H1 (cell line): Measurements from ENCODE around the gene ENTREP1. TPM values are rescaled to one million over a fixed set of nuclear protein-coding genes. Genes with fewer than 3 reads are reported as not detected.

Experiments used
- polyA plus RNA-seq, 7 experiments: library from polyadenylated mRNA; depleted of rRNA in 3 of 7; stranded (reverse) in 5 of 7; unstranded in 2 of 7; fragments of >200 nt in 5 of 7; fragments of 200-250 nt in 2 of 7; gene quantifications; 1 replicate in 5 of 7; 2 replicates in 1 of 7; 4 replicates in 1 of 7; pipeline versions ENCODE4 v1.2.1 to v1.2.3, GENCODE V29; 2011 to 2013; ENCODE audit warnings: missing spikeins in 2 of 7, mixed read lengths in 2 of 7
- total RNA-seq: library from RNA; stranded (reverse); fragmentation: NEBNext Ultra II Directional; extraction: Animal tissue kit (Norgen Biotek cat#: 25700); gene quantifications from 2 replicates; pipeline ENCODE4 v1.2.1, GENCODE V29; 2021
- TF ChIP-seq, protein P1 (sequence below): fragments of 300-600 bp; sonication (generic); IDR thresholded peaks from 2 replicates; pipeline ENCODE4 v1.7.1; 2012; ENCODE audit warnings: low read length, moderate library complexity, mild to moderate bottlenecking, inconsistent platforms; ENCODE audit not compliant: insufficient replicate concordance

Gene ENTREP1
- total and polyA plus RNA-seq, 2 of the 8 experiments (the other 6 are each of a cell fraction or from before 2014, with no cell fraction given): 15.3 to 25.0 TPM

DNA sequence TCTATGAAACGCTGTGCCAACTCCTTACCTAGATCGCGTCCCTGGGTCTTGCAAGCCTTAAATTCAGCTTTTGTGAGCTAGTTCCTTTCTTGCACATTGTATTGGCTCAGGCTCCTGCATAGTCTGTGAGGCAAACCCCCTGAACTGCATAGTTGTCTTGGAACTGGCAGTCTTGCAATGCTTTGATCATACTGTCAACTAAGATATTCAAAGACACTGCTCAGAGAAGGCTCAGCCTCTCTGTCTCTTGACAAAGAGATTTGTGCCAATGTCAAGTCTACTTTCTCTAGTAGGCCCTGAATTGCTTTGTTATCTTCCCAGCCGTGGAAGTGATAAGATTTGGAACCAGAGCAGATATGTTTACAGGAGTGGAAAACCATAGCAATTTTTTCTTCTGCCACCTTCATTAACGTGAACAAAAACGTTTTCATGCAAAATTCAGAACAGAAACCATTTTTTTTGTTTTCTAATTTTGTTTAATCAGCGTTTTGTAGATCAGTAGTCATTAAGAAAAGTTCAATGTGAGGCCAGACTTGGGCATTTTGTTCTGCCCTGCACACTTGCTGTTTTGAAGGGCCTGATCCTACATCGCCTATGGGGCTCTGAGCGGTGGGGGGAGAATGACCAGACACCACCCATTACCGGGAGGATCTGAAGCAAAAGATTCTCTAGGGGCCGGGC is 27.6 kb upstream of the ENTREP1 start (continued):
- TF ChIP-seq, protein P1, sequence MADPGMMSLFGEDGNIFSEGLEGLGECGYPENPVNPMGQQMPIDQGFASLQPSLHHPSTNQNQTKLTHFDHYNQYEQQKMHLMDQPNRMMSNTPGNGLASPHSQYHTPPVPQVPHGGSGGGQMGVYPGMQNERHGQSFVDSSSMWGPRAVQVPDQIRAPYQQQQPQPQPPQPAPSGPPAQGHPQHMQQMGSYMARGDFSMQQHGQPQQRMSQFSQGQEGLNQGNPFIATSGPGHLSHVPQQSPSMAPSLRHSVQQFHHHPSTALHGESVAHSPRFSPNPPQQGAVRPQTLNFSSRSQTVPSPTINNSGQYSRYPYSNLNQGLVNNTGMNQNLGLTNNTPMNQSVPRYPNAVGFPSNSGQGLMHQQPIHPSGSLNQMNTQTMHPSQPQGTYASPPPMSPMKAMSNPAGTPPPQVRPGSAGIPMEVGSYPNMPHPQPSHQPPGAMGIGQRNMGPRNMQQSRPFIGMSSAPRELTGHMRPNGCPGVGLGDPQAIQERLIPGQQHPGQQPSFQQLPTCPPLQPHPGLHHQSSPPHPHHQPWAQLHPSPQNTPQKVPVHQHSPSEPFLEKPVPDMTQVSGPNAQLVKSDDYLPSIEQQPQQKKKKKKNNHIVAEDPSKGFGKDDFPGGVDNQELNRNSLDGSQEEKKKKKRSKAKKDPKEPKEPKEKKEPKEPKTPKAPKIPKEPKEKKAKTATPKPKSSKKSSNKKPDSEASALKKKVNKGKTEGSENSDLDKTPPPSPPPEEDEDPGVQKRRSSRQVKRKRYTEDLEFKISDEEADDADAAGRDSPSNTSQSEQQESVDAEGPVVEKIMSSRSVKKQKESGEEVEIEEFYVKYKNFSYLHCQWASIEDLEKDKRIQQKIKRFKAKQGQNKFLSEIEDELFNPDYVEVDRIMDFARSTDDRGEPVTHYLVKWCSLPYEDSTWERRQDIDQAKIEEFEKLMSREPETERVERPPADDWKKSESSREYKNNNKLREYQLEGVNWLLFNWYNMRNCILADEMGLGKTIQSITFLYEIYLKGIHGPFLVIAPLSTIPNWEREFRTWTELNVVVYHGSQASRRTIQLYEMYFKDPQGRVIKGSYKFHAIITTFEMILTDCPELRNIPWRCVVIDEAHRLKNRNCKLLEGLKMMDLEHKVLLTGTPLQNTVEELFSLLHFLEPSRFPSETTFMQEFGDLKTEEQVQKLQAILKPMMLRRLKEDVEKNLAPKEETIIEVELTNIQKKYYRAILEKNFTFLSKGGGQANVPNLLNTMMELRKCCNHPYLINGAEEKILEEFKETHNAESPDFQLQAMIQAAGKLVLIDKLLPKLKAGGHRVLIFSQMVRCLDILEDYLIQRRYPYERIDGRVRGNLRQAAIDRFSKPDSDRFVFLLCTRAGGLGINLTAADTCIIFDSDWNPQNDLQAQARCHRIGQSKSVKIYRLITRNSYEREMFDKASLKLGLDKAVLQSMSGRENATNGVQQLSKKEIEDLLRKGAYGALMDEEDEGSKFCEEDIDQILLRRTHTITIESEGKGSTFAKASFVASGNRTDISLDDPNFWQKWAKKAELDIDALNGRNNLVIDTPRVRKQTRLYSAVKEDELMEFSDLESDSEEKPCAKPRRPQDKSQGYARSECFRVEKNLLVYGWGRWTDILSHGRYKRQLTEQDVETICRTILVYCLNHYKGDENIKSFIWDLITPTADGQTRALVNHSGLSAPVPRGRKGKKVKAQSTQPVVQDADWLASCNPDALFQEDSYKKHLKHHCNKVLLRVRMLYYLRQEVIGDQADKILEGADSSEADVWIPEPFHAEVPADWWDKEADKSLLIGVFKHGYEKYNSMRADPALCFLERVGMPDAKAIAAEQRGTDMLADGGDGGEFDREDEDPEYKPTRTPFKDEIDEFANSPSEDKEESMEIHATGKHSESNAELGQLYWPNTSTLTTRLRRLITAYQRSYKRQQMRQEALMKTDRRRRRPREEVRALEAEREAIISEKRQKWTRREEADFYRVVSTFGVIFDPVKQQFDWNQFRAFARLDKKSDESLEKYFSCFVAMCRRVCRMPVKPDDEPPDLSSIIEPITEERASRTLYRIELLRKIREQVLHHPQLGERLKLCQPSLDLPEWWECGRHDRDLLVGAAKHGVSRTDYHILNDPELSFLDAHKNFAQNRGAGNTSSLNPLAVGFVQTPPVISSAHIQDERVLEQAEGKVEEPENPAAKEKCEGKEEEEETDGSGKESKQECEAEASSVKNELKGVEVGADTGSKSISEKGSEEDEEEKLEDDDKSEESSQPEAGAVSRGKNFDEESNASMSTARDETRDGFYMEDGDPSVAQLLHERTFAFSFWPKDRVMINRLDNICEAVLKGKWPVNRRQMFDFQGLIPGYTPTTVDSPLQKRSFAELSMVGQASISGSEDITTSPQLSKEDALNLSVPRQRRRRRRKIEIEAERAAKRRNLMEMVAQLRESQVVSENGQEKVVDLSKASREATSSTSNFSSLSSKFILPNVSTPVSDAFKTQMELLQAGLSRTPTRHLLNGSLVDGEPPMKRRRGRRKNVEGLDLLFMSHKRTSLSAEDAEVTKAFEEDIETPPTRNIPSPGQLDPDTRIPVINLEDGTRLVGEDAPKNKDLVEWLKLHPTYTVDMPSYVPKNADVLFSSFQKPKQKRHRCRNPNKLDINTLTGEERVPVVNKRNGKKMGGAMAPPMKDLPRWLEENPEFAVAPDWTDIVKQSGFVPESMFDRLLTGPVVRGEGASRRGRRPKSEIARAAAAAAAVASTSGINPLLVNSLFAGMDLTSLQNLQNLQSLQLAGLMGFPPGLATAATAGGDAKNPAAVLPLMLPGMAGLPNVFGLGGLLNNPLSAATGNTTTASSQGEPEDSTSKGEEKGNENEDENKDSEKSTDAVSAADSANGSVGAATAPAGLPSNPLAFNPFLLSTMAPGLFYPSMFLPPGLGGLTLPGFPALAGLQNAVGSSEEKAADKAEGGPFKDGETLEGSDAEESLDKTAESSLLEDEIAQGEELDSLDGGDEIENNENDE: no peak
